ENCODE data around the gene BIRC6.
"Not testable (repeated sequence)": the region's sequence is repeated elsewhere in the genome, so short reads cannot be mapped to it uniquely, and the experiment has no call there.

DNA sequence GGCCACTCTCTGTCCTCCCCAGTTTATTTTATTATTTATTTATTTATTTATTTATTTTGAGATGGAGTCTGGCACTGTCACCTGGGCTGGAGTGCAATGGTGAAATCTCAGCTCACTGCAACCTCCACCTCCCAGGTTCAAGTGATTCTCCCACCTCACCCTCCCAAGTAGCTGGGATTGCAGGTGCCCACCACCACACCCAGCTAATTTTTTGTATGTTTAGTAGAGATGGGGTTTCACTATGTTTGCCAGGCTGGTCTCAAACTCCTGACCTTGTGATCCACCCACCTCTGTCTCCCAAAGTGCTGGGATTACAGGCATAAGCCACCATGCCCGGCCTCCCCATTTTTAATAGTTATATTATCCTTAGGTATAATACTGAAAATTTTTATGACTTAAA is 28.1 kb upstream of the BIRC6 start:
- TF ChIP-seq, protein P1, sequence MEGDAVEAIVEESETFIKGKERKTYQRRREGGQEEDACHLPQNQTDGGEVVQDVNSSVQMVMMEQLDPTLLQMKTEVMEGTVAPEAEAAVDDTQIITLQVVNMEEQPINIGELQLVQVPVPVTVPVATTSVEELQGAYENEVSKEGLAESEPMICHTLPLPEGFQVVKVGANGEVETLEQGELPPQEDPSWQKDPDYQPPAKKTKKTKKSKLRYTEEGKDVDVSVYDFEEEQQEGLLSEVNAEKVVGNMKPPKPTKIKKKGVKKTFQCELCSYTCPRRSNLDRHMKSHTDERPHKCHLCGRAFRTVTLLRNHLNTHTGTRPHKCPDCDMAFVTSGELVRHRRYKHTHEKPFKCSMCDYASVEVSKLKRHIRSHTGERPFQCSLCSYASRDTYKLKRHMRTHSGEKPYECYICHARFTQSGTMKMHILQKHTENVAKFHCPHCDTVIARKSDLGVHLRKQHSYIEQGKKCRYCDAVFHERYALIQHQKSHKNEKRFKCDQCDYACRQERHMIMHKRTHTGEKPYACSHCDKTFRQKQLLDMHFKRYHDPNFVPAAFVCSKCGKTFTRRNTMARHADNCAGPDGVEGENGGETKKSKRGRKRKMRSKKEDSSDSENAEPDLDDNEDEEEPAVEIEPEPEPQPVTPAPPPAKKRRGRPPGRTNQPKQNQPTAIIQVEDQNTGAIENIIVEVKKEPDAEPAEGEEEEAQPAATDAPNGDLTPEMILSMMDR (conservative IDR thresholded peaks at IDR 0.05; ENCODE audit: low read depth, low read length): not testable (repeated sequence)
- not testable (repeated sequence) for TF ChIP-seq BHLHE40 (IDR thresholded peaks at IDR 0.05; ENCODE audit: low read depth, low read length); MXI1 (IDR thresholded peaks at IDR 0.05; ENCODE audit: borderline replicate concordance, low read depth, low read length); MAFK (IDR thresholded peaks at IDR 0.05; ENCODE audit: low read depth, low read length); POLR2A (IDR thresholded peaks at IDR 0.05; ENCODE audit: low read depth, low read length); RAD21 (IDR thresholded peaks at IDR 0.05; ENCODE audit: low read length); MAZ (IDR thresholded peaks at IDR 0.05; ENCODE audit: borderline replicate concordance, low read depth, low read length); FOS (IDR thresholded peaks at IDR 0.05; ENCODE audit: low read depth, low read length)
